ENCODE results near the gene CACNA1S. TPM values are rescaled to one million over a fixed set of nuclear protein-coding genes. Genes with fewer than 3 reads are reported as not detected.

CACNA1S gene
- total and polyA plus RNA-seq, 2 of the 4 experiments (the other 2 are of a cell fraction) = not detected

- DNase-seq = no peak
- no peak overlapping the region for H2AK5ac ChIP-seq (ENCODE audit: low read depth, low read length)
- ChIA-PET CTCF (no interaction called here), POLR2A (ENCODE audit: unreplicated experiment) (no interaction called here)
- no peak overlapping the region for H2AK9ac ChIP-seq (replicated peaks; ENCODE audit: low read depth, low read length, poor library complexity)
- no peak overlapping the region for H2BK20ac ChIP-seq (ENCODE audit: low read depth, low read length)
- no peak overlapping the region for H3K9ac ChIP-seq (ENCODE audit: low read depth, low read length)
- no peak overlapping the region for H2BK5ac ChIP-seq (ENCODE audit: low read depth, low read length, poor library complexity, severe bottlenecking)
- H2BK15ac ChIP-seq (ENCODE audit: low read depth, low read length) = no peak overlapping the region
- H3K27ac ChIP-seq (ENCODE audit: insufficient read depth, low read length) = no peak overlapping the region
- 83% methylated on average over 1 of the region's 12 CpGs; no CpG with 5 or more reads in 1 of the 2 experiments for WGBS, 2 experiments (ENCODE audit: extremely low coverage in 2 of 2, insufficient read length in 1 of 2)
- in situ Hi-C loops (cut with MboI; ENCODE audit: low sequenced_read_pairs) = no loop called here
- no peak overlapping the region for H3K4ac ChIP-seq (ENCODE audit: low read depth, low read length)
- H3K36me3 ChIP-seq (ENCODE audit: control insufficient read depth, insufficient read depth, low read length) = no peaks in the 10 kb centered on the region
- no peak overlapping the region for H3K14ac ChIP-seq (replicated peaks; ENCODE audit: low read depth, low read length)
- H4K8ac ChIP-seq (ENCODE audit: low read depth in 2 of 2, low read length in 2 of 2) = no peak overlapping the region
- H3K4me1 ChIP-seq (ENCODE audit: control insufficient read depth, insufficient read depth, low read length) = no peaks in the 10 kb centered on the region
- no peaks in the 10 kb centered on the region for H3K9me1 ChIP-seq (ENCODE audit: insufficient read depth, low read length)
- H2BK120ac ChIP-seq (ENCODE audit: low read depth, low read length) = no peak overlapping the region
- TF ChIP-seq MXI1 (IDR thresholded peaks at IDR 0.05; ENCODE audit: borderline replicate concordance, low read depth, low read length) (no peak), RFX5 (IDR thresholded peaks at IDR 0.05; ENCODE audit: low read depth, low read length) (no peak), POLR2A (IDR thresholded peaks at IDR 0.05; ENCODE audit: low read depth, low read length) (no peak)
- dilution Hi-C loops (cut with HindIII; ENCODE audit: low sequenced_read_pairs, unreplicated experiment) = no loop called here
- H3K56ac ChIP-seq (ENCODE audit: extremely low read depth, insufficient read depth, low read length) = no peak overlapping the region
- no peak for ATAC-seq (ENCODE audit: low read depth)
- peak overlapping the region; percentile 43 for H2AFZ ChIP-seq (replicated peaks; ENCODE audit: low read length, poor library complexity)
- H3K18ac ChIP-seq (ENCODE audit: low read depth, low read length) = no peak overlapping the region
- H3K79me1 ChIP-seq (ENCODE audit: low read depth in 1 of 2, low read length in 2 of 2) = no peaks in the 10 kb centered on the region
- no peaks in the 10 kb centered on the region for H3K9me3 ChIP-seq (ENCODE audit: control insufficient read depth, insufficient read depth, low read length)
- no TSS peak for BruUV-seq (replicated peaks)
- no peaks in the 10 kb centered on the region for H4K20me1 ChIP-seq (ENCODE audit: insufficient read depth, low read length)
- no peak overlapping the region for H3K4me2 ChIP-seq (ENCODE audit: low read depth, low read length)
- no peak overlapping the region for H4K91ac ChIP-seq (ENCODE audit: insufficient read depth, low read depth, low read length)
- no peak overlapping the region for H3K4me3 ChIP-seq (ENCODE audit: insufficient read depth, low read depth, low read length)
- peaks cover 66% of the 10 kb centered on the region for H3K27me3 ChIP-seq (ENCODE audit: control insufficient read depth, insufficient read depth, low read length)
- no peak overlapping the region for H3K23ac ChIP-seq (ENCODE audit: low read depth, low read length)
- no peak overlapping the region for H4K5ac ChIP-seq (ENCODE audit: low read depth, low read length)
- intact Hi-C loops (cut with micrococcal nuclease) = no loop called here
Observed at GRCh38 chr1:201061886-201062285, 50.3 kb downstream of the CACNA1S start.

All from IMR-90 (cell line).